Activated naive CD8-positive, alpha-beta T cell treated with anti-CD3 and anti-CD28 coated beads, Interleukin-2, amount 50 U/mL, for 16 hours (primary cell): ENCODE data around the gene EPB41L4A.
"Not testable (repeated sequence)": the region's sequence is repeated elsewhere in the genome, so short reads cannot be mapped to it uniquely, and the experiment has no call there.

Experiments
- DNase-seq: peaks from one replicate; pipeline ENCODE4 v3.0.0-alpha.2; 2020; ENCODE audit warnings: low read depth, low spot score

EPB41L4A gene

DNA sequence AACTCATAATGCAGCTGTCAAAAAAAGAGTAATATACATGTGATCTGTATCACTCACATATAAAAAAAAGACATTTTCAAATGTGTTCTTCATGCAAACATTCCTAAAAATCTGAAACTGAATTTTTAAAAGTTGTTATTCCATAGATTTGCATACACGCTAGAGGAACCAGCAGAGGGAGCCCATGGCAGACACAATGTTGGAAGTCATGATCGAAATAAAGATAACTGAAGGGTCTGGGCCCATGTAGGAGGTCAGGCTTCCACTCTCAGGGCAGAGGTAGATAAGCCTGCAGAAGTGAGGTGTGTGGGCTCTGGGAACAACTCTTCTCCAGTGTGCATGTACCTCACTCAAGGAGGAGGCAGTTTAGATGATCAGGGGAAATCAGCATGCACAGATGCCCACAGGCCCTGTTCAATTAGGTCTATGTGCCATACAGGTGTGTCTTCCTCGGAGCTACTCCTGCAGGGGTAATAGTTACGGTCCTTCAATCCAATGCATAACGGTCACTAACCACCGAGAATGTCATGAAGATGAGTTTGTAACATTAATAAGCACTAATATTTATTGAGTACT is 208.6 kb downstream of the EPB41L4A start:
- DNase-seq, result no peak

DNA sequence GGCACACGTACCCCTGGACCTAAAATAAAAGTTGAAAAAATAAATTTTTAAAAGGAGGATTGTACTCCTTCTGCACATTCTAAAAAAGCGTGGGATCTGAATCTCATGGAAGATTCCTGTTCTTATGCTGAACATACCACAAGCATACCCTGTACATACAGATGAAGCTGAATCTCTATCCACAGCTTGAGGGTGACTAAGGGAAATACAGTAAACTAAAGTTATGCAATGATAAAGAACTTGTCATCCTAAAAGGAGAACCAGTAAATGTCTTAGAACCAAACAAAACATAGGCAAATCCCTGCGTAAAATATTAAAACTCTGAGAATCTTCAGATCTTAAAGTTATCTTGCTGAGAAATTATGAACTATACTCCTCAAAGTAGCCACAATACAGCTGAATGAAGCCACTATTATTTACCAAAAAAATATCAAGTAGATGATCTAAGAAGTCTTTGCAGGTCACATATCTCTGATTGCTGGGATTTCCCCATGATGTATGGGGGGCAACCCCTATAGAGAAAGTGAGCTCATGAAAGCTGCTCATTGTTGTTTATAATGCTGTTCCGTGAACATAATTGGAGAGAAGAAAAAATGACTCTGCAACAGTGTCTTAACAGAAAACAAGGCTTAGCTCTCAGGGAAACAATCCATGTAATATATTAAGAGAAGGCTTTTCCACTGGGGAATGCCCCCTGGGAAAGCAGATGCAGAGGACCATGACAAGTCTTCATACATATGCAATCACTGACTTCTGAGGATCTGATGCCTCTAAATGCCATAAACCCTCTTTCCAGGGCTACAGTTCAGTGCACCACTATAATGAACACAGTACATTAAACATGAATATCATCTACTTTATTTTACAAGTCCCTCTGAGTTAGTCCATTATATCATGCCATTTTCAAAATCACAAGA is 210.1 kb downstream of the EPB41L4A start:
- no peak for DNase-seq

DNA sequence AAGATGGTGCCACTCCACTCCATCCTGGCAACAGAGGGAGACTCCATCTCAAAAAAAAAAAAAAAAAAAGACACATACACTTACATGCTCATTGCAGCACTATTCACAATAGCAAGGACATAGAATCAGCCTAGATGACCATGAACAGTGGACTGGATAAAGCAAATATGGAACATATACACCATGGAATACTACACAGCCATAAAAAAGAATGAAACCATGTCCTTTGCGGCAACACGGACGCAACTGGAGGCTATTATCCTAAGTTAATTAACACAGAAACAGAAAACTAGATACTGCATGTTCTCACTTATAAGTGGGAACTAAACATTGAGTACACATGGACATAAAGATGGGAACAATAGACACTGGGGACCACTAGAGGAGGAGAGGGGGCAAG is 210.9 kb downstream of the EPB41L4A start:
- not testable (repeated sequence) for DNase-seq

DNA sequence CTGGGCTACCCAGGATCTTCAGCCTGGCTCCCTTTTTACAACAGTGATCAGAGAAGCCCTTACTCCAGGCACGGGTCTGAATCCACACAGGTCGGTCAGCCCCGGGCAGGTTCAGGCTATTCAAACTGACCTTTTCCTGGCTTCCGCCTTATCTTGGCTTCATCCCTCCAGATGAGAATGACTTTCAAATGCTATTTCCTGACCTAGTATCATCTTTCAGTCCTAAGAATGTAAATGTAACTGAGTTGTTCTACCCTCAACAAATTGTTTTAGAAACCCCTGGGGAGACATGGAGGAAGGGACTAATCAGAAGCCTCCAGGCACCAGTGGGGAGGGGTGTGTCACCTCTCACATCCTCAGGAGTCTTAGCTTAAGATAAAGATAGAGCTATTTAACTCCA is 213.2 kb downstream of the EPB41L4A start:
- no peak for DNase-seq

DNA sequence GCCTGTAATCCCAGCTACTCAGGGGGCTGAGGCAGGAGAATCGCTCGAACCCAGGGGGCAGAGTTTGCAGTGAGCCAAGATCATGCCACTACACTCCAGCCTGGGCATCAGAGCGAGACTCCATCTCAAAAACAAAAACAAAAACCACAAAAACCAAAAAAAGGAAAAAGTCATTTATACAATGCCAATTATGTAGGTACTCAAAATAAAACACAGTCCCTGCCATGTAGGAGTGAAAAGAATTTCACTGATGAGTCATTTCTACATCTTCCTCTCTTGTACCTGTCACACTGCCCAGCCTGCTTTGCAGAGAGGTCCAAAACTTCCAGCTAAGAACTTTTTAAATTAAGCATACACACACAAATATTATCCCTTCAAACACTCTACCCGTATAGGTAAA is 215.8 kb downstream of the EPB41L4A start:
- no peak for DNase-seq

DNA sequence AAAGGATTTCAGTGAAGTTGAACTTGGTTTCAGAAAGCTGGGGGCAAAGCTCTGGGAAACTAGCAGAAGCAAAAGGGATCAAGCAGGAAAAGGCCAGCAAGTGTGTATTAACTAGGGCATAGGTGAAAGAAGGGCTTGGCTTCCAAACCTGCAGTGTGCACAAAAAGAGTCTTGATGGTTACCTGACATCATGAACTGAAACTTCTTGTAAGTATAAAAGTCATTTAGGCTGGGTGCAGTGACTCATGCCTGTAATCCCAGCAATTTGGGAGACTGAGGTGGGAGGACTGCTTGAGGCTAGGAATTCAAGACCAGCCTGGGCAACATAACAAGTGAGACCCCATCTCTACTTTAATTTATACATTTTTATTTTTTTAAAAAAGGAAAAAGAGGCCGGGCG is 216.4 kb downstream of the EPB41L4A start:
- DNase-seq, result no peak

DNA sequence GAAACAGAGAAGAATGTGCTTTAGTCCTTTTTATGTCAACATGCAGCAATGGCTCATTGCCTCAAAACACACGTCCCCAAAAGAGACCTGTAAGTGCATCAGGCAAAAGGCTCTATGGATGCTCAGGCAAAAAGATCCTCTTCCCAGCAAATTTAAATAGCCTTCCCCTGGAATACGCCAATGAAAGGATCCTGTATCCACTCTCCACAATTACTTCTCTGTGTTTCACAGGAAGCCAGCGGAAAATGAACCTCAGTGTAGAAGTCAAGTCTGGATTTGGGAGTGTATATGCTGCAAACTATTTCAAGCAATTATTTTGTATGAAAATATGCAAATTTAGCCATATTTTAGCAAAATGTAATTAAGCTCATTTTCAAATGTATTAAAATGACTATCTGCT is 217.9 kb downstream of the EPB41L4A start:
- DNase-seq, result no peak

DNA sequence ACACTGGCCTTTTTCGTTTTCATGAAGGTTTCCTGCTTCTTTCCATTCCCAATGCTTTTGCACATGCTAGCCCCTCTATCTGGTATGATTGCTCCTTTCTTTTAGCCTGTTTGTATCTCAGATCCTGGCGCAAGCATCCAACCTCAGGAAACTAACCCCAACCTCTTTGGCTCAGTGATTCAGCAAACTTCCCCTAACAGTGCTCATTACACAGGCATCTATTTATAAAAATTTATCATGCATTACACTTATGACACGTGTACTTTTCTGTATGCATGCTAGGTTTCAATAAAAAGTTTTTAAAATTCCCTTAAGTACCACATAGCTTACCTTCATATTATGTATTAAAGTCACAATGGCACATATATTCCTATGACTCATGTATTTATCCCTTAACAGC is 218.9 kb downstream of the EPB41L4A start:
- DNase-seq, result no peak

DNA sequence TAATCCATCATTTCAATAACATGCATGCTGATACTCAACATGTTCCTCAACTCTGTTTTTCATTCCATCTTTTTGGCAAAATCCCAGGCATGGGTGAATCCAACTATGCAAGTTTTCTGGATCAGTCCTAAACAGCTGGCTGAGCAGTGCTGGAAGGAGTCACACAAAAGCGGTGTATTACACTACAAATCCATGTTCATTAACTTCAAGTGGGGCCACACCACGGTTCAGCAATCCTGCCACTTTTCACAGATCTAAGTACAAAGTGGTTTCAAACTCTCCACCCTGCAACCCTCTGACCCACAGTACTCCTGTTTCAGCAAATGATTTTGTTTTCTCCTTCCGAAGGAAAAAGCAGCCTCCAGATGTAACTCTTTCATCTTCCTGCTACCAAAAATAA is 222.5 kb downstream of the EPB41L4A start:
- no peak for DNase-seq

DNA sequence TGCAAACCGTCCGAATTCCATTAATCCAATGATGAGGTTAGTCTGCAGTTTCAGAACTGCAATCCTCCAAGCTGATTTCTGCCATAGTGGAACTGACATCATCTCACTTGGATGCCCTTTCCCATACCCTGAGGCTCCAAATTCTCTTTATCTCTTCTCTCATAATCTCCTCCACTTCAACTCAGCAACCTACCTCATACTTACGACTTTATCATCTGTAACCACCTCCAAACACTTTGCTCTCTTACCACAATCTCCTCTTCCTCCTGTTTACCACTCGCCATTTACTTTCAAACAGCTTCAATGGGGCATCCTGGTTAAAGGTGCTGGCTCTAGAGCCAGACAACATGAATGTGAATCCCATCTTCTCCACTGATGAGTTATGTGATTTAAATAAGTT is 223.2 kb downstream of the EPB41L4A start:
- DNase-seq, result no peak

DNA sequence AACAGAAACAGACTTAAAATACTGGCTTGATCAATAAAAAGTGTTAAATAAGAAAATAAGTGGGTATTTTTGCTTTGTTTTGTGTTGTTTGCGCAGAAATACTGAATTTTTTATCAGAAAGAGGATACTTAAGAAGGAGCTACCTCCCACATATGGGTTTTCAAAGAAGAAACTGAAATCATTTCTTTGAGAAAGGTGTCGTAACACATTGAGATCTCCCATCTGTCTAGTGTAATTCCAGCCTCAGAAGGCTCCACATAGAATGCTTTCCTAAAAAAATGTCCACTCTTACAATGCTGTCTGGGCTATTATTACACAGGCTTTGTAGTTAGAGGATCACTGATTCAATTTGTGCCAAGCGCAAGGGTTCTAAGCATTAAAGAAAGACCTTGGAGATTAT is 226.2 kb downstream of the EPB41L4A start:
- no peak for DNase-seq

DNA sequence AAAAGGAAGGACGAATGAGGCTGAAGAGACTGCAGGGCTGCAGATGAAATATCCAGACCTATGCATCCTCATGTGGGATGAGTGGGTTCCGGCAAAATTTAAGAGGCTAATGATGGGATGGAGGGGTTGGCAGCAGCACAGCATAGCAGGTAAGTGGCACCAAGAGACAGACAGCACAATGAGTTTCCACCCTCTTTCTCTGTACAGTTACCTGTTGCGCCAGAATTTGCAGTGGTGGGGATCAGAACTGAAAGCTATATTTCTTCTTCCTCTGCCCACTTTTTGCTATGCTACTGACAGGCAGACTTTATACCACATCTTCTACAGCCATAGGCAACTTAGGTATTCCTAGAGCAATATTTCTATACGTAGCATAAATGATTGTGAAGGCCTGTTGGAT is 227.0 kb downstream of the EPB41L4A start:
- no peak for DNase-seq

DNA sequence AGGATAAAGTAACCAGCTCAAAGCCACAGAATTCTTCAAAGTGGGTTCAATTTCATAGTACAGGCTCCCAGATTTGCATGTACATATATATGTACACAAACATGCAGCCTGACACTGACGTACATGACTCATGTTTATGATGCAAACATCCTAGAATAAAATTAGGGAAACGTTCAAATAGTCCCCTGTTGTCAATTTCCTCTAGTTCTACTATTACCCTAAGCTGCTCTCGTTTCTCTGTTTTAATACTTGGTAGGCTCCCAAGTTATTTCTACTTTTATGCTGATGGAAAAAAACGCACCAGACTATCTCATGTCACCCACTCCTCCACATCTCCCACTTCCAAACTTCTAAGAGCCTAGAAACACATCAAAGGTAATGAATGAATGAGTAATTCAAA is 229.7 kb downstream of the EPB41L4A start:
- no peak for DNase-seq

DNA sequence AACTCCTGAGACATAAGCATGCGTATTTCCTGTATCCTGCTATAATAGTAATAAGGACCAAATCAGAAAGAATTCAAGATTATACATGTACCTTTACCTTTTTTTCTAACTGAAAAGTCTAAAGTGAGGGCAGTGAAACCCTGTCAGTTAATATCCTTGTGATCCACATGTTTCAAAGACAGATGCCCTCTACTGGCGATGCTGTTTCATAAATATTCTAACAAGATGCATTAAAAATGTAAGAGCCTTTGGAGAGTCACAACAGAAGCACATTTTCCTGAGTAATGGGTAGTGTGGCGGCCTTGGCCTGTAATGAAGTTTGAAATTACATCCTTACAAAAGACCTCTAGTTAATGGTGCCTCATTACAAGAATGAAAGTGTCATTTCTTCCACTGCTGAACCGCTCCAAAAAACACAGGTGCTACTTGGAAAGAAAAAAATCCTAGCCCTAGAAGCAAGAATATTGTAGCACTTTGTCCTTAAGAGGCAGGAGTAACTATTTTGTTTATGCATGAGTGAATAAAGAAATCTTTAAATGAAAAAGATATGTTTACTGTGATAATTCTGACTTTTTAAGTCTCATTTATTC is 232.6 kb downstream of the EPB41L4A start:
- DNase-seq, result no peak

DNA sequence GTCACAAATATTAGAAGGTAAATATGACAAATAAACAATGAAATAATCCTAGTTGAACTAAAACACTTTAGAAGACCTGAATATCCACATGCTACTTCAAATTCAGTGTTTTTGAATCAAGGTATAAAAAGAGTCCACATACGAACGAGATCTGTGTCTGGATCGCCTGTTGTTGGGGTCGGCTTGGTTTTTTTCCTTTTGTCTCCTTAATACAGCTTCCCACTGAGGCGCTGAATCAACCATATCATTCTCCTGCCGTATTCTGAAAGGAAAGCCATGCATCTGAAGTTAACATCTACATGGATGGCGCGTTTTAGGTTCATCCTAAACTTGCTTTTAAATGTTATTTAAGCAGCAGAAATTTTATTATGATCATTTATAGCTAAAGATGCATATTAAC is 235.2 kb downstream of the EPB41L4A start:
- DNase-seq, result no peak

DNA sequence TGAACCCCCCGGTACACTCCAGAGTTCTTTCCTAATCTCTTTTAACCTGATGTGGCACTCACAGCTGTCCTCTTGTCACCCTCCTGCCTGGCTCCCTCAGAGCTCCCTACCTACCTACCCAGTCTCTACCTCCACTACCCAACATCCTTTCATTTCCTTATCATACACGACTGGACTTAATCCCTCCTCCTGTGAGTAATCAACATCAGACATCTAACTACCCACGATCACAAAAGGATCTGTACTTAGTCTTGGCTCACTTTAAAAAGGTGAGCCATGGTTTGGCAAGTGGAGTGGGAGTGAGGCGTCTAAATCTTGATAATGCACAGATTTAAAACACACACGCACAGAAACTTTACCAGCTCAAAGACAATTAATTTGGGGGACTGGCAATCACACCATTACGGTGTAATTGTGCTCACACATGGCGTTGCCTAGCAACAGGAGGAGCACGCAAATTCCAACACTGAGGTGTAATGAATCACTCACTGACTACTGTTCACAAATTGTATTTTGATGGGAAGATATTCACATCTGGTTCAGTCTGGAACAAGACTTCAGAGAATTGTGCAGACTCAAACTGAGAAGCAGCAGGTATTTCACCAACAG is 235.9 kb downstream of the EPB41L4A start:
- DNase-seq, result no peak

DNA sequence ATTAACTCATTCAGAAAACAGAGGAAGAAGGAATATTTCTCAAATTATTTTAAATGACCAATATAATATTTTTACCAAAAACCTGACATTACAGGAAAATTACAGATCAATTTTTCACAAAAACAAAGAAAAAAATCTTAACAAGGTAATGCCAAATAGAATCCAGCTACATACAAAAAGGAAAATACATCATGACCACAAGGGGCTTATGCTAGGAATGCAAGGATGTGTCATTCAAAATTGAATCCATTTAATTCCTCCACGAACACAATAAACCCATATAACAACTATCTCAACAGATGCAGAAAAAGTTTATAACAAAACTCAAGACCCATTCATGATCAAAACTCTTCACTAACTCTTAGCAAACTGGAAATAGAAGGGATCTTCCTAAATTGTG is 239.8 kb downstream of the EPB41L4A start:
- no peak for DNase-seq

DNA sequence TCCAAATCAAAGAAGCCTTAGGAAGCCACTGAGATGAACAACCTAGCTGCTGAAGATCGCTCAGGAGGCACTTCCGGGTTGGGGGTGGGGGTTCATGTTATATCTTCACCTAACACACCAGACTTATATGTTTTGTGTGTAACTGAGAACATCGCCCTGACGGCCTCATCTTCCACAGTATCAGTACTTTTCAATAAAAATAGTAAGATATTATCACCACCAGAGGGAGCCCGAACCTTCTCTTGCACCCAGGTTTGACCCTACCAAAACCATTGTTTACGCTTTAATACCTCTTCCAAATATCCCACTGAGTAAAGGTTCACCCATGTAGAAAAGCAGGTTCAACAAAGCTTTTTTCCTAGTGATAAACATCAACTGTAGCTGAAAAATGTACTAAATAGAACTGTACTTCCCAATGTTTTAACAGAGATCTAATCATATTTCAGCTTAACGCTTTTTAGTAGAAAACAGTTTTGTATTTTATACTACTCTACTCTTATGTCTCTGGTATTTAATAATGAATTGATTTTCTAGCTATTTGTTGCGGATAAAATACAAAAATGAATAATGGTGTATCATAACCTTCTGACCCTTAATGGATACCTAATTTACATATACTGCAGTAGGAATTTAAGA is 244.0 kb downstream of the EPB41L4A start:
- no peak for DNase-seq

DNA sequence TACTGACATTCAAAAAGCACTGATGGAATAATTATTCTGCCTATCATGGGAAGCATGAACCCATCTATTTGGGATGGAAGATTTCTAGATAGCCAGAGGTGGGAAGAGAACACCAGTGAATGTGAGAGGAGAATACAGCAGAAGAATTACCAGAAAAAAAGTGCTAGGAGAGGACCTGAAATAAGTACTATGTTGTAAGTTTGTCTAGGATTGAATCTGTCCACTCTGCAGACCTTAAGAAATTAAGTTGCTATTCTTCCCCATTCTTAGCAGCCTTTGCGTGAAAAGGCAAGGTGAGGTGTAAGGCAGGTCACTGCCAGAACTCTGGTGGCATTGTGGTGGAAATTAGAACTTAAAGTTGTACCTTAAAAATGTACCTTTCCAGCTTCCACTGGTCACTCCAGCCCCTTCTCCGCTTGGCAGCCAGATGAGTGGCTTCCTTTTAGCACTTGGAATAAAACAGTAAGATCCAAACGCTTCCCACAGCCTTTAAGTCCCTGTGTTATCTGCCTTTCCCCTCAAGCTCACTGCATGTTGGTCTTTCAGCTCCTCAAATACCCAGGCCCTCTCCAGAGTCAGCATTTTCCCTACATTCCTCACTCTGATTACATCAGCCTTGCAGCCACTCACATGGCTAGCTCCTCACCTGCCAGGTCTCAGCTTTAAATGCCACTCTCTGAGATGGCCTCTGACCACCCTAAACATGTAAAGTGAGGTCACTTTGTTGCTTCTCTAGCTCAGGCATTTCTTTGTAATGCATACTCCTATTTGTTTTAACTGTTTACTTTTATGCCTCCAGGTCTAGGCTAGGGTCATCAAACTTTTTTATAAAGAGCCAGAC is 253.0 kb downstream of the EPB41L4A start:
- DNase-seq, result no peak

DNA sequence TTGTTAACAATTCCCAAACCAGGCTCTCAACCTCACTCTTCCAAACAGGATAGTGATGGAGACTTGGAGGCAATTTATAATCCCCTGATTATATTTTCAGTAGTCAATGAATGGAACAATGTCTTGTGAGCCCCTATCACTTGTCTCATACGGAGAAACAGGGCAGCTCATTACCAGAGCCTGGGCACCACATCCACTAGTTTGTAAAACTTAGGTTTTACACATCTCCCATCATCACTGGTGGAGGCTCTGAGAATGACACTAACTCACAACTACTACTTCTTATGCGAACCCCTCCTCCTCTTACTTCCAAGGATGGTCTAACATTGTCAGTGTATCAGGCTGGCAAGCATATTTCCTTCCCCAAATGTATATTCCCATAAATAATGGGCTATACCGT is 253.7 kb downstream of the EPB41L4A start:
- DNase-seq, result no peak

DNA sequence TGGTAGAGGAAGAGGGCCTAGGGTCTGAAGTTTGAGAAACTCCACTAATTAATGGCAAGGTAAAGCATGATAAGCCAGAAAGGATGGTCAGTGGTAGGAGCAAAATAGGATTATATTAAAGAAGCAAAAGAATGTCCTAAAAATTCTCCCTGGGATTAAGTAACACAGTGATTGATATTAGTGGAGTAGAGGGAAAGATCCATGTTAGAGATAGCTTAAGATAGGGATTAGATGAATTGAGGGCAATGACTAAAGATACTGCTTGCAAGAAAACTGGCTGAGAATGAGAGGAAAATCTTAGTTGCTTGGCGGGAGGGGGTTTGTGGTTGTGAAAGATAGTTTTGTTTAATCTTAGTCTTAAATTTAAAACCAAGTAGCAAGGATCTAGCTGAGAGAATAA is 255.6 kb downstream of the EPB41L4A start:
- DNase-seq, result no peak
